CD4-positive, alpha-beta T cell treated with Interleukin-2 at 100 ng/mL for 4 hours (primary cell): ENCODE data around the gene SLC66A3.

Source experiments
- DNase-seq: peaks from one replicate; pipeline ENCODE4 v3.0.0-alpha.2; 2020; ENCODE audit warnings: low spot score

The SLC66A3 gene

DNA sequence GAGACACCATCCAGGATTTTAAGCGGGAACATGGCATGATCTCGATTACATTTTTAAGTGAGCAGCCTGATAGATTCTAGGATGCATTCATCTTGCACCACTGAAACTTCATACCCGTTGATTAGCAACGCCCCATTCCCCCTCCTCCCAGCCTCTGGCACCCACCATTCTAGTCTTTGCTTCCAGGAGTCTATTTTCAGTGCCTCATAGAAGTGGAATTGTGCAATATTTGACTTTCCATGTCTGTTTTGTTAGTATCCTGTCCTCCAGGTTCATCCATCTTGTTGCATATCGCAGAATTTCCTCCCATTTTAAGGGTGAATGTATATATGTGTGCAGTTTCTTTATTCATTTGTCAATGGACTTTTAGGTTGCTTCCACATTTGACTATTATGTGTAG, 20.9 kb upstream of the SLC66A3 start:
- no peak for DNase-seq

DNA sequence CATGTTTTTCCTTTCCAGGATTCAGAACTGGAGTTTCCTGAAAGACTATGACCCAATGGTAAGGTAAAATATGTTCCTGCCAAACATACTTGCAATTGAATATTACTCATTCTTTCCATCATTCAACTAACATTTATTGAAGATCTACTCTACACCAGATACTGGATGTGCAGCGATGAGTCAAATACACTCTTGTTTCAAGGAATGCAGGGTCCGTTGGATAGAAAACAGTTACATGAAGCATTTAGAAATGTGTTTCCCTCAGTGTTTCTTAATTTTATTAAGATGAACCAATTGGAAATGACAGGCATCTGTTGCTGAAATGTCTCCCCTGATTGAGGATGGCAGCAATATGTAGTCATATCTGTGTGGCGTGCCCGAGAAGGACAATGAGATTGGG, 14.8 kb upstream of the SLC66A3 start:
- DNase-seq = no peak

DNA sequence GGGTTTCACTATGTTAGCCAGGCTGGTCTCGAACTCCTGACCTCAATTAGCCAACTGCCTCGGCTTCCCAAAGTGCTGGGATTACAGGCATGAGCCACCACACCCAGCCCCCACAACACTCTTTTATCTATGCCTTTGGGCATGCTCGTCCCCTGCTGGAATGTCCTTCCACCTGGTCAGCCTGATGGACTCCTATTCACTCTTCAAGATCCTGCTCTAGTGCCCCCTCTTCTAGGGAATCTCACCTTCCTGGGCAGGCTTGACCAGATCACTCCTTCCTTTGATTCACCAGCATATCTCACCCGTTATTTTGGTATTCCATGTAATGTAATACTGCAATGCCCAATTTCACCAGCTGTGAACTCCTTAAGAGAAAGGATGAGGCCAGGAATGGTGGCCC, 13.9 kb upstream of the SLC66A3 start:
- no peak for DNase-seq

DNA sequence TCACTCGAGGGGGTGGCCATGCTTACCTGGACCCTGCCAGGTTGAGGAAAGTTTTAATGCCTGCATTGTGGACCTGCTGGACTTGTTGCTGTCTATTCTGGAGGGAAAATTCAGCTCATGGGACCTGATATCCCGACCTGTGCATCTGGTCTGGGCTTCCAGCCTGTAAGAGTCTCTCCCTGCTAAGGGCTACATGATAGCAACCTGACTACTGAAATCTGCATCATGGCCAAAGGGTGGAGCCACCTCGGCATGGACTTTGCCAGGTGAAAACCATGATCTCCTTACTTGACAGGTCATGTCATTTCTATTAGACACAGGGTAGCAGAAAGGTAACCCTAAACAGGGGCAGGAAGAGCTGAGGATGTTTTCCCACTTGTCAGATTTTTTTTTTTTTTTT, 12.9 kb upstream of the SLC66A3 start:
- no peak for DNase-seq

DNA sequence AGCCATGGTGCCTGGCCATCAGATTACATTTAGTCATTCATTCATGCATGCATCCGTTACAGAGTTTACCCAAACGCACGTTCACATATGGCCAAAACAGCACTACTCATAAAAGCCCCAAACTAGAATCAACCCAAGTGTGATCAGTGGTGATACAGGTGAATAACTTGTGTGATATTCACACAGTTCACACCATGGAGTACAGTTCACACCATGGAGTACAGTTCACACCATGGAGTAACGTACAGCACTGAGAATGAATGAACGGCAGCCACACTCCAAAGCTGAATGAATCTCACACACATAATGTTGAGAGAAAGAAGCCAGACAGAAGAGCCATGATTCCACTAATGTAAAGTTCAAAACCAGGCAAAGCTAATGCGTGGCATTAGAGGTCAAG, 12.3 kb upstream of the SLC66A3 start:
- DNase-seq = no peak

DNA sequence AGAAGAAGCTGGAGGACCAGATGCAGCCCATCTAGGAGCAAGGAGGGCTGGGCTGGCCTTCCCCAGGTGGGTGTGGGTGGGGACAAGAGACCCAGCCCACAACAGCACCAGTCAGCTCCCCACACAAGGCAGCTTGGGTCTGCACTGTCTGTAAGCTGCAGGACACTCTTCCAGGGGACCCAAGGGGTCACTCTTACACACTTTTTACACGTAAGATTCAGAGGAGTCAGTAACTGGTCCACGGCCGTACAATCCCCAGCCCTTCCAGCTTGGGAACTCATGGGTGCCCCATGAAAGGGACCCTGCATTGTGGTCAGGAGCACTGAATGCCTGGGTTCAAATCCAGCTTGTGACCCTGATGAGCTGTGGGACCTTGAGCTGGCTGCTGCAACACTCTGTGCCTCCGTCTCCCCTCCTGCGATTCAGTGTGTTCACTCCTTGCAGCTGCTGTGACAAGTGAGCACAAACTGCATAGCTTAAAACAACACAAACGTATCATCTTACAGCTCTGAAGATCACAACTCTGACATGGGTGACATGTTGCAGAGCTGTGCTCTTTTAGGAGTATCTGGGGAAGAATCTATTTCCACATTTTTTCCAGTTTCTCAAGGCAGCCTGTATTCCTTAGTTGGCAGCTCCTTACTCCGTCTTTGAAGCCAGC, 11.1 kb upstream of the SLC66A3 start:
- DNase-seq = no peak

DNA sequence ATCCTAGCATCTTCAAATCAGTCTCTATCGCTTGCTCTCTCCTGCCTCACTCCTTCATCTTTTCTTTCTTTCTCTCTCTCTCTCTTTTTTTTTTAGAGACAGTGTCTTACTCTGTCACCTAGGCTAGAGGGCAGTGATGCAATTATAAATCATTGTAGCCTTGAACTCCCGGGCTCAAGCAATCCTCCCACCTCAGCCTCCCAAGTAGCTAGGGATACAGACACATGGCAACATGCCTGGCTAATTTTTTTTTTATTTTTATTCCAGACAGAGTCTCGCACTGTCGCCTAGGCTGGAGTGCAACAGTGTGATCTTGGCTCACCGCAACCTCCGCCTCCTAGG, 10.6 kb upstream of the SLC66A3 start:
- no peak for DNase-seq

DNA sequence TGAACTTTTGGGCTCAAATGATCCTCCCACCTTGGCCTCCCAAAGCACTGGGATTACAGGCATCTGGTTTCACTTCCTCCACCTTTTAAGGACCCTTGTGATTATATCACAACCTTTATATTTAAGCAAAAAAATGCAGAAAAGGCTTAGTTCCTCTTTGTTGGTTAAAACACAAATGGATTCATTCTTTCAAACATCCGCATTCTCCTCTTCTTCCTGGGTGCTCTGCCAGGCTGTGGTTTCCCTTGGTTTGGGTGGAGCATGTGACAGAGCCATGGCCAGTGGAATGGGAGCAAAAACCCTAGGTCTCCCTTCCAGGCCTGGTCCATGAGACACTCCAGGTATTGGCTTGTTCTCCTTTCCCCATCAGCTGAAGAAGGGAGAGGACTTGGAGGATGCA, 9.9 kb upstream of the SLC66A3 start:
- DNase-seq = no peak

DNA sequence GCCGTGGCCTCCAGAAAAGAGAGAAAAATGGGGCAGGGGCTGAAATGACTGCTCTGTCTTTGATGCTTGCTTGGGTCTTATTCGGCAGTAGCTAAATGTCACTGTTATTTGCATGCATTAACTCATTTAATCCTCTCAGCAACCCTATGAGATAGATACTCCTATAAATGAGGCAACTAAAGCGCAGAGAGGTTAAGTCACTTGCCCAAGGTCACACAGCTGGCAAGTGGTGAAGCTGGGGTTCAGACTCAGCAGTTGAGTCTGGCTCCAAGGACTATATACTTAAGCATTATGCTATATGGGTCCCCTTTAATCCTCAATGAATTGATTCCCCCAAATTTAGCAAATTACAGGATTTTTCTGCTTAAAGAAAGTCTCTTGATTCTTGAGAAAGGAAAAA, 9.2 kb upstream of the SLC66A3 start:
- no peak for DNase-seq

DNA sequence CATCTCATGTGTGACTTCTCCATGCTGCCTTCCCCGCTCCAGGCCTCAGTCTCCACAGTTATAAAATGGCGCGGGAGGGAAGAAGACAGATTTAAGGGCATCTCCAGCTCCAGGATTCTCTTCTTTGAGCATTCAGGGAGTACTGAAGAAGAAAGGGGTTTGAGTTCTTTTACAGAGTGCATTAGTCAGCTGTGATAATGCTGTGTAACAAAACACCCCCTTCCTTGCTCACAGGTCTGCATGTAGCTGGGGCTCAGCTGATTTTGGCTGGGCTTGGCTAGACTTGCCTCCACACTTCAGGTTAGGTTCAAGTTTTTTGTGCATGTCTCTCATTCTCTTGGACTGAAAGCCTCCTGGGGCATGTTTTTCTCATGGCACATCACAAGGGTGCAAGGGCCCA, 8.0 kb upstream of the SLC66A3 start:
- no peak for DNase-seq

DNA sequence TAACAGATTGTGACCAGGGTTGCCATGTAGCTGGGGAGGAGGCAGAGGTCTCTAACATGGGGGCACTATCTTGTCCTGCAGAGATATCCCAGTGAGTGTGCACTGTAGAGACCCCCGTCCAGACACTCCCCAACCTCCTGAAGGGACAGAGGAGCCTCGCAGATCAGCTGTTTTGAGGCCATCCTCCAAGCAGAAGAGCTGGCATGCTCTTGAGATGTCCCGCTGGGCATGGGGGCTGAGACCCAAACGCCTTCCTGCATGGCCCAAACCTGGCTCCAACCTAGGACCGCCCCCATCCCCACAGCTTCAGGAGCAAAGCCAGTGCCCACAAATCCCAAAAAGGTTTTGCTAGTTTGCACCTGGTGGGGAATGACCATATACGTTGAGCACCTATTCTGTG, 2.7 kb upstream of the SLC66A3 start:
- no peak for DNase-seq

DNA sequence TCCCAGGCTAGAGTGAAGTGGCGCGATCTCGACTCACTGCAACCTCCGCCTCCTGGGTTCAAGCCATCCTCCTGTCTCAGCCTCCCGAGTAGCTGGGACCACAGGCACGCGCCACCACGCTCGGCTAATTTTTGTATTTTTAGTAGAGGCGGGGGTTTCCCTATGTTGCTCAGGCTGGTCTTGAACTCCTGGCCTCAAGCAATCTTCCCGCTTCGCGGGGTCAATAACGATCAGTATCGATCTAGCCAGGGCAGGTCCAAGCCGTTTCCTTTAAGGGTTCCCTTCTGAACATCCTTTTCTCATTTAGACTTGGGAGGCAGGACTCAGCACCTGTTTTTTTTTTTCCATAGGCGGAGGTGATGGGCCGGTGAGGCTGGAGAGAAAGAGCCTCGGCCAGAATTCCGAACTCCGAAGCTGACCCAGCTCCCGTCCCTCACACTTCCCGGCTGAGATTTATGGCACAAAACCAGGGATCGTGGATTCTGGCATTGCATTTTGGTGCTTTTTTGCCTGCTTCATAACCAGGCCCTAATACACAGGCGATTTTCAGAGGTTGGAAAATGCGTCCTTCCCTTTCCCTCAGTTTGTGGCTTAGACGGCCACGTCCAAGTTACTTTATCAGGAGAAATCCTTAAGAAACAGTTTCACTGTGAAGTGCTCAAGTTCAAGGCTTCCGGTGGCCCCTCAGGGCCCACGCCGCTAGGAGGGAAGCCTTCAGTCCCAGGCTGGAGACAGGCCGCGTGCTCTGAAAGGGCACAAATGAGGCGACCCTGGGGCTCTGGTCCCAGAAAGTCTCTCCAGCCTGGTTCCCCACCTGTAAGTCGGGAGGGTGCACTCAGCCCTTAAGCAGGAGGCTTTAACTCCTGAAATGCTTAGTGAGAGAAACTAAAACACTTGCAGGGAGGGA, 998 bp upstream of the SLC66A3 start:
- no peak for DNase-seq

DNA sequence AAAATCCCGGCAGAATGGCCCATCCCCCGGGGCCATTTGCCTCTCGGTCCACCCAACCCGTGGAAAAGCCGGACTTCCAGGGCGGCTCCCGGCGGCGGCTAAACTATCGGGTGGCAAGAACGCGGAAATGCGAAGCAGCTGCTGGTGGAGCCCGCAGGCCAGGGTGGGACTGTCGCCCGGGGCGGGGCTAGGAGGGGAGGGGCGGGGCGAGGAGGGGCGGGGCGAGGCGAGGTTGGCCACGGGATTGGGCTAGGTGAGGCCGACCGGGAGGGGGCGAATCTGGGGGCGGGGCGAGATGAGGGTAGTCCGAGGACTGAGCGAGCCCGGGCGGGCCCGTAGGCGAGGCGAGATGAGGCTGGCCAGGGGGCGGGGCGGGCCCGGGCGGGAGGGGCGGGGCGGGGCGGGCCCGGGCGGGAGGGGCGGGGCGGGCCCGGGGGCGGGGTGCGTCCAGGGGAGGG, 315 bp upstream of the SLC66A3 start:
- DNase-seq = peak; percentile 97

DNA sequence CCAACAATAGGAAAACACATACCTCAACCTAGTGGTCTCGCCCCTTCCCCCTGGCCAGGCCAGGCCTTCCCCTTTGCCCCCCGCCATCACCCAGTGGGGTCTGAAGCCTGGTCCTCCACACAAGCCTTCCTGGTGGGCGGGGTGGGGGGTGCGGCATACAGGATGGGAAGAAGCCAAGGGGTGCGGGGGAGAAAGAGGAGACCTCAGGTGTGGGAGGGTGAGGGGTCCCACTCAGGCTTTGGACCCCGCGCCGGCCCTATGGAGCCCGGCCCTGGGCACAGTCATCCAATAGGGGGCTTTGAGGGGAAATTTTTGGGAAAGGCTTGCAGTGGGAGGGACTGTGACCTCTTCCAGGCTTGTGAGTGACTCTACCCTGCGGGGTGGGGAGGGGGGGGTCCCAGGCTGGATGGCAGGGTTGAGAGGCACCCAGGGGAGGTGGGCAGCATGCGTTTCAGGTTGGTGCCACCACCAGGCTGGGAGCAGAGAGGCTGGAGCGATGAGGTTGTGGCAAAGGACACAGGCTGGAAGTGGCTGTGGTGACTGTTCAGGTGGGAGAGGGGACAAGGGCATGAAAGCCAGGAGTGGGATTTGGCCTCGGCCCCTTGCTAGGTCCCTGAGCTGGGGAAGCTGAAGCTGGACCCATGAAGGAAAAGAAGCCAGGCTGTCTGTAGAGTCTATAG, 1.3 kb downstream of the SLC66A3 start:
- no peak for DNase-seq

DNA sequence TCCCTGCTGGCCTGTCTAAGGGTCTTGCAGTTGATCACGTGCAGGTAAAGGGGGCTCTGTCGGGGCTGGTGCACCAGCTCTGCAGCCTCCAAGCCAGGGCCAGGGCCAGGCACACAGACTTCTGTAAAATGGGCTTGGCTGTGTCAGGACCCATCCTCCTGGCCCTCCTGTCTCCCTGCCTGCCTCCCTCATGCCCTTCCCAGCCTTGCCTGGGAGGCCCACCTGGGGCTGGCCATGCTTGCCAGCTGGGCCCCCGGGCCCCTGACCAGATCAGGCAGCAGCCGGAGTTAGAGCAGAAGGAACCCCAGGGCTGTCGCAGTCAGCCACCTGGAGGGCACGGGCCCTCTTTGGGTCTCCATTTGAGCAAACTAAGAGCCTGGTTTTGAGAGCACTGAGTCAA, 2.0 kb downstream of the SLC66A3 start:
- DNase-seq = no peak

DNA sequence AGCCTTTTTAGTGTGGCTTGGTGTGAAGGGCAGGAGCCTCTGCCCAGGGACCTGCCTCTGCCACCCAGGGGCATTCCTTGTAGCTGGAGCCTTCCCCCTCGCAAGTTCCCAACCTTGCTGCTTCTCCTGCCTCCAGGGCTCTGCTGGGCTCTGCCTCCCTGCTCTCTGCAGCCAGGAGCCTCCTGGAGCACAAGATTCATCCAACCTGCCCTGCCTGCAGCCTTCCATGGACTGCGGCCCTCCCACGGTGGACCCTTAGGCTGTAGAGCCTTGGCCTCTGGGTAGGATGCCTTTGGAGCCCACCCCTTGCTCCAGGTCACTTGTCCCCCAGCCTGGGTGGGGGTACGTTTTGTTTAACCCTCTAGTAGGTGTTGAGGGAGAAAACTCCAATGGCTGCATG, 2.5 kb downstream of the SLC66A3 start:
- no peak for DNase-seq

DNA sequence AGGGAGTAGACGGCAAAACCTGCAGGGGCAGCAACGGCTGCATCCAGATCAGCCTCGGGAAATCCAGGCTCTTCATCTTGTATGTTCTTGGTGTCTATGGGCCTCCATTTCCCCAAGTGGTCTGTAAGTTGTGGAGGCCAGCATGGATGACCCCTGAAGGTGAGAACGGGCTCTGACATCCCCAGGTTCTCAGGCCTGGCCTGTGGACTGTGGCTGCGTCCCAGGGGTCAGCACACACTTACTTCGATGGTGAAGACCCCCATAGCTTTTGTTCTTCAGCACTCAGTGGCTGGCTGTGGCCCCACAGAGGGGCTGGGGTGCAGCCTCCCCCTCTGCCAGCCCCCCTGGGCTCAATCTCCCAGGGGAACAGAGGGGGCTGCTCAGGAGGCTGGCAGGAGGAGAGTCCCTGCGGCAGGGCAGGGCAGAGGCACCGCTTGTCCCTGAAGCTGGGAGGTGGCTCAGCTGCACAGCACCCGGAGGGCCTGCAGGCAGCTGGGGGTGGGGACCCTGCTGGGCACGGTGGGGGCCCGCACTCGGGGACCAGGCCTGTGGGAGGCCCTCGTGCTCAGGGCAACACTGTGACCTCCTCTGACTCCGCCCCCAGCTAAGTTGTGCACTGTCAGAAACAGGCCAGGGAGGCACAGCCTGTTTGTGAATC, 3.8 kb downstream of the SLC66A3 start:
- no peak for DNase-seq

DNA sequence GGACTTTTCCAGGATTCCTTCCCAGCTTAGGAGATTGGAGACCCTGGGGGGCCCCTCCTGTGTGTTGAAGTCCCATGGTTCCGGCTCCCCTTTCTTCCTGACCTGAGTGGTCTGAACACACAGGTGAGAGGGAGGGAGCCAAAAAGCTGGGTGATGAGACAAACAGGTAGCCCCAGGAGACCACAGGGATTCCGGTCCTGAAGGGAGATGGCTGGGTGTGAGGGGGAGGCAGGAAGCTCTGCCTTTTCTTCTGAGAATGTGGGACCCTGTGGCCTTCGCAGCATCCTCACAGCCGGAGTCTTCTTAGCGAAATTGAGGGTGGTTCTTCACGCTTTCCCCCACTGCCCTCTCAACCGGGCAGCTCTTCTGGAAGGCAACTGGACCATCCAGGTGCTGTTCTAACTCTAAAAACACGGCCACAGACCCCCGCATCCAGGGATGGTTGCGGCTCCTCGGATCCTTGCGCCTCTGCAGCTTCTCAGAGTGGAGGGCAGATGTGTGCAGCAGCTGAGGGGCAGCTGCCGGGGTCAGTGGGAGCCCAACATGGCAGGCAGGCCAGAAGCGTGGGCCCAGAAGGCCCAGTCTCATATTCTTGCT, 4.4 kb downstream of the SLC66A3 start:
- DNase-seq = no peak

DNA sequence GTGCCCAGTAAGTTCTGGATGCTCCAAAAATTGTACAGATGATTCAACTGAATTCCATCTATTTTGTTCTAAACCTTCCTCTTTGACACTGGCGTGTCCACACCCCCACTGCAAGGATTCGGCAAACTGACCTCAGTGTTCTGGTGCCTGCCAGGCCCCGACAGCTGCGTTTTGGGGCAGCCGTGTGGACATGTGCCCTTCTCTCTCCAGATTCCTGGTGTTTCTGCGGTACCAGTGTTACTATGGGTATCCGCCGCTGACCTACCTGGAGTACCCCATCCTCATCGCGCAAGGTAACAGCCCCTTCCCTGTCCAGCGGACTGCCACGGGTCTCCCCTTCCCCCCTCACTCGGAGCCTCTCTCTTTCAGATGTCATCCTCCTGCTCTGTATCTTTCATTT, 5.0 kb downstream of the SLC66A3 start:
- no peak for DNase-seq

DNA sequence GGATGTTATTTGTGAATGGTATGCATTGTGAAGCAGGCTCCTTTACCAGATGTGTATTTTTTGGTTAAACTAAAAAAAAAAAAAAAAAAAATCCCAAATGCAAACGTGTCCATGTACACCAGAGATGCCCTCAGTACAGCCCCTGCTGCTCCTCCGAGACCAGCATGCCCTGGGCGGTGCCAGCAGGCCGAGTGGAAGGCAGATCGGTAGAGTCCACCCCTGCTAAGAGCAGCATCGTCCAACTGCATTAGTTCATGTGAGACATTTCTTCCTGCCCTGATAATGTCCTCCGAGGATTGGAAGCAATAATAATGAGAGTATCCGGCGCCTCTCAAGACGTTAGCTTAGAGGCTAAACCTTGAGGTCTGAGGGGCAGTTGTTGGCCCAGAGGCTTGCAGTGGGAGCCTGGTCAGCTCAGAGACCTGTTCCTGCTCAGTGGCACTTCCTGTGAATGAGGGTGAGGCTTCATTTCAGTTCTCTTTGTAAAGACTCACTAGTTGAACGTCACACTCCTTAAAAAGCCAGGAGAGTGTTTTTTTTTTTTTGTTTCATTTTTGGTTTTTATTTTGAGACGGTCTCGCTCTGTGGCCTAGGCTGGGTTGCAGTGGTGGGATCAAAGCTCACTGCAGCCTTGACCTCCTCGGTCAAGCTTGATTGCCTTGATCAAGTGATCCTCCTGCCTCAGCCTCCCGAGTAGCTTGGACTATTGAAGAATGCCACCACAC, 5.6 kb downstream of the SLC66A3 start:
- peak; percentile 6 for DNase-seq

DNA sequence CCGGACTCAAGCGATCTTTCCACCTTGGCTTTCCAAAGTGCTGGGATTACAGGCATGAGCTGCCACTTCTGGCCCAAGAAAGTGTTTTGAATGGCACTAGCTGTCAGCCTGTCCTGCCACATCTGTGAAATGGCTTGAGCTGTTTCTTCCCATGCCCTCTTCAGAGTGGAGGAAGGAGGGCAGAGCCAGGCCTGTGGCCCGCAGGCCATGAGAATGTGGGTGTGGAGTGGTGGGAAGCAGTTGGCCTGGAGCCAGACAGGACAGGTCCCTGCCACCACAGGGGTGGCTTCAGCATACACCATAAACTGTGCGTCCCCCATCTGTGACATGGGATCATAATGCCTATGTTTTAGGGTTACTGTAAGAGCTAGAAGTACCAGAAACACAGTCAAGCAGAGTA, 6.5 kb downstream of the SLC66A3 start:
- no peak for DNase-seq
